Muscle layer of duodenum (tissue), 2 donors: ENCODE data around the gene MRPS6.

ENCODE experiments used
- H3K27ac ChIP-seq: one replicate; pipeline ENCODE4 v1.7.0; 2013; ENCODE audit warnings: mild to moderate bottlenecking, low read length
- H3K27me3 ChIP-seq: one replicate; pipeline ENCODE4 v1.7.0; 2013; ENCODE audit warnings: low read depth, mild to moderate bottlenecking, control low read depth, low read length
- H3K36me3 ChIP-seq, 2 donors: one replicate each; pipeline ENCODE4 v1.7.0; 2013; ENCODE audit warnings: low read length in 2 of 2, control low read depth in 1 of 2, mild to moderate bottlenecking in 1 of 2; ENCODE audit not compliant: insufficient read depth in 2 of 2, control insufficient read depth in 1 of 2
- H3K4me1 ChIP-seq, 2 donors: one replicate each; pipeline ENCODE4 v1.7.0; 2013; ENCODE audit warnings: low read length in 2 of 2, mild to moderate bottlenecking in 2 of 2, control low read depth in 1 of 2, moderate library complexity in 1 of 2; ENCODE audit not compliant: insufficient read depth in 2 of 2, control insufficient read depth in 1 of 2
- H3K4me3 ChIP-seq, 2 donors: one replicate each; pipeline ENCODE4 v1.7.0; 2013; ENCODE audit warnings: low read length in 2 of 2, low read depth in 1 of 2, mild to moderate bottlenecking in 1 of 2
- H3K9me3 ChIP-seq, 2 donors: one replicate each; pipeline ENCODE4 v1.7.0; 2013; ENCODE audit warnings: low read length in 2 of 2, control low read depth in 1 of 2, mild to moderate bottlenecking in 1 of 2; ENCODE audit not compliant: control insufficient read depth in 1 of 2
- donor health status: healthy.

The MRPS6 gene

DNA sequence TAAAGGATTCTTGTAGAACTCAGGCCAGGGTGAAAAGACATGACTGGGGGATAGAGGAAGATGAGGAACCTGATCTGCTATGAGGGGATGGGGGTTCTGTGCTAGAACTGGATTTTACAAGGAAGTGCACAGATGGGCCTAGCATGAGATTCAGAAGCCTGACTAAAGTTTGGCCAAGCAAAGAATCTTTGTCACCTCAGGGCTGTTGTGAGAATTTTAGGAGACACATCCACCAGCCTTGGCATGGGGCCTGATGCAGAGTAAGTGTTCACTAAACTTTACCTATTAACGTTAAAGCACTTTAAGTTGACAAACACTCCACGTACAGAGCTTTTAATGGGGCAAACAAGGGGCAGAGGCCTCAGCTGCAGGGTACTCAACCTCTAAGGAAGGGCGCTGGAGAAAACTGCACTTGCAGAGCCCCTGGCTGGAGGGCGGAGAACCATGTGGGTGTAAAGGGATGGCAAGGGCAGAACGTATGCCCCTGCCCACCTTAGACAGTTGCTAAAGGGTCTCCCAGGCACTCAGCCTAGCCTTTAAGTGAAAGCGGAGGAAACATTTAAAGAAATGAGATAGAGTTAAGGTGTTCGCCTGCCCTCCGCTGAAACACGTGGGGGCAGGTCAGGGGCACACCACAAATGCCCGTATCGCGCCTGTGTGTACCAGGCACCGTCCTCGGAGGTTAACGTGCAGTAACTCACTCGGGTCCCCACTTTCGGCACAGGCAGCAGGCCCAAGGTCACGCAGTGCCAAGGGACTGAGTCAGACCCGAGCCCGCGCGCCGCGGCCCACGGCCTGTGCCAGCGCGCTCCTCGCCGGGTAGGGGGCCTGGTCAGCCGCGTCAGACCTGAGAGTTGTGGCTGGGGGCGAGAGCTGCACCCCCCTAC, 990 bp upstream of the MRPS6 start:
- Histone ChIP-seq H3K9me3 (no peaks in the 10 kb centered on the region), H3K36me3 (no peaks in the 10 kb centered on the region), H3K4me1 (peaks cover 13 to 27% of the 10 kb centered on the region in 2 donors), H3K27ac (no peak overlapping the region), H3K27me3 (no peaks in the 10 kb centered on the region), H3K4me3 (peak overlapping the region in 1 of 2 donors; percentile 69)

DNA sequence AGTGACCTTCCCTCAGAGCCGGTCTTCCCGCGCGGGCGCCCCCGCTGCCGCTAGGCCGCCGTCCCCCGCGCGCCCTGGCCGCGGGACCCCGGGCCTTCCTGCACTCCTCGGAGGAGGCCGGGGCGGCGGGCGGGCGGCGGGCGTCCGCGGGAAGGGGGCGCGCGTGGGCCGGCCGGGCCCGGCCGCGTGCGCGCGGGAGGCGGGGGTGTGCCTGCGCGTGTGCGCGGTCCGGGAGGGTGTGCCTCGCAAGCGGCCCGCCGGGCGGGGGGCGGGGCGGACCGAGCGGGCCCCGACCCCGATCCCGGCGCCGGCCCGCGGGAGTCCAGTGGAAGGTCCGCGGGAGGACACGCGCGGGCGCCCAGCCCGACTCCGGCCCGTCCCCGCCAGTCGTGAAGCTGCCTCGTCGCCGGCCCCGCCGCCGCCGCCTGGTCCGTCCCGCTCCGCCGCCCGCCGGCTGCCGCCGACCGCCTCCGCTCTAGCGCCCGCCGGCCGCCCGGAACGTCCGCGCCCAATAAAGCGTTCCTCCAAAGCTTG, 438 bp downstream of the MRPS6 start:
- Histone ChIP-seq H3K4me1 (peaks cover 13 to 28% of the 10 kb centered on the region in 2 donors), H3K27ac (peak overlapping the region; percentile 65), H3K36me3 (no peaks in the 10 kb centered on the region), H3K27me3 (no peaks in the 10 kb centered on the region), H3K9me3 (no peaks in the 10 kb centered on the region), H3K4me3 (peak overlapping the region; percentile 77 to 80)

DNA sequence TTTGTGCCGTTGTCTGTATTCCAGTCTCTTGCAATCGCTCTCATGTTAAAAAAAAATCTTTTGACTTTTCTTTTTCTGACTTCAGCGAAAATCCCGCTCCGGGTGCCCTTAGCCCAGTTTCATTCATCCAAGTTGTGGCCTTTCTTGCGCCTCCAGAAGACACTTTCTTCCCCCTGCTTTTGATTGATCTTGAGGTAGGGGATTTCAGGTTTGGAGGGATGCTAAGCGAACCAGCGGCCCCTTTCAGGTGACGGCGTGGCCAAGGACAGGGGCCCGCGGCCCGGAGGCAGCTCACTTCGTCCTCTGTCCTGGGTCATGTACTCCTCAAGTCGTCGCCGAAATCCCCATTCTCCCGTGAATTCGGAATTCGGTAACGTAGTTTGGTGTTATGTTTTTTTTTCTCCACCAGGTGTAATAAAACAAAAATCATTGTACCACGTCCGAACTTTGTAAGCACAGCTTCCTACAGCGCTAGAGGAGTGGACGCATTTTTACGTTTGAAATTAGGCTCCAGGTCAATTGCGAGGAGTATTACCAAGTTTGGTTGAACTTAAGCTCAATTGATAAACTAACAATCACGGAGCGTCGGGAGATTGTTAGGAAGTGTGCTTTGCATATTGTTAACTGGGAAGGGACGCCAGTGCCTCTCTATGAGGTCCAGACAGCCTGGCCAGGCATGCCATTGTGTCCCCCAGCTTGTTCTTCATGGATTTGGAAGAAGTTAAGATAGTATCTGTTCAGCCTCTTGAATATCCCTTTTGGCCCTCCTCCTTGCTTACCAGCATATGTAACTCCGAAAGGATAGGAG, 1.1 kb downstream of the MRPS6 start:
- Histone ChIP-seq H3K4me3 (peak overlapping the region; percentile 77 to 80), H3K36me3 (no peaks in the 10 kb centered on the region), H3K9me3 (no peaks in the 10 kb centered on the region), H3K27me3 (no peaks in the 10 kb centered on the region), H3K4me1 (peaks cover 13 to 32% of the 10 kb centered on the region in 2 donors), H3K27ac (peak overlapping the region; percentile 65)

DNA sequence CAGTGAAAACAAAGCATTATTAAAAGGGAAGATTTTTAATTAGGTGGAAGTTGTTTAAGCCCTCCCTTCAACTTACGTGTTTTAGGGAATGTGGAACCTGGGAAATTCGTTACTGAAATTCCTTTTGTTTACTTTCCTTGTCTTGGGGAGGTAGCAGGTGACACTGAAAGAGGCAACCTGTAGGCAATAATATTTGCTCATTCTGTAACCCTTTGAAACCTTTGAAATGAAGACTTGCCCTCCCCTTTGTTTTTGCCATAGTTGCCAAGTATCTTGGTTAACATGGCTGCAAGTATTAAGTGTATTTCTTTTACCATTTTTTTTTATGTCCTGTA, 1.7 kb downstream of the MRPS6 start:
- H3K27me3 ChIP-seq = no peaks in the 10 kb centered on the region
- peaks cover 13 to 37% of the 10 kb centered on the region in 2 donors for H3K4me1 ChIP-seq
- H3K4me3 ChIP-seq = peak overlapping the region; percentile 77 to 80
- H3K27ac ChIP-seq = no peak overlapping the region
- no peaks in the 10 kb centered on the region for H3K36me3 ChIP-seq
- no peaks in the 10 kb centered on the region for H3K9me3 ChIP-seq

DNA sequence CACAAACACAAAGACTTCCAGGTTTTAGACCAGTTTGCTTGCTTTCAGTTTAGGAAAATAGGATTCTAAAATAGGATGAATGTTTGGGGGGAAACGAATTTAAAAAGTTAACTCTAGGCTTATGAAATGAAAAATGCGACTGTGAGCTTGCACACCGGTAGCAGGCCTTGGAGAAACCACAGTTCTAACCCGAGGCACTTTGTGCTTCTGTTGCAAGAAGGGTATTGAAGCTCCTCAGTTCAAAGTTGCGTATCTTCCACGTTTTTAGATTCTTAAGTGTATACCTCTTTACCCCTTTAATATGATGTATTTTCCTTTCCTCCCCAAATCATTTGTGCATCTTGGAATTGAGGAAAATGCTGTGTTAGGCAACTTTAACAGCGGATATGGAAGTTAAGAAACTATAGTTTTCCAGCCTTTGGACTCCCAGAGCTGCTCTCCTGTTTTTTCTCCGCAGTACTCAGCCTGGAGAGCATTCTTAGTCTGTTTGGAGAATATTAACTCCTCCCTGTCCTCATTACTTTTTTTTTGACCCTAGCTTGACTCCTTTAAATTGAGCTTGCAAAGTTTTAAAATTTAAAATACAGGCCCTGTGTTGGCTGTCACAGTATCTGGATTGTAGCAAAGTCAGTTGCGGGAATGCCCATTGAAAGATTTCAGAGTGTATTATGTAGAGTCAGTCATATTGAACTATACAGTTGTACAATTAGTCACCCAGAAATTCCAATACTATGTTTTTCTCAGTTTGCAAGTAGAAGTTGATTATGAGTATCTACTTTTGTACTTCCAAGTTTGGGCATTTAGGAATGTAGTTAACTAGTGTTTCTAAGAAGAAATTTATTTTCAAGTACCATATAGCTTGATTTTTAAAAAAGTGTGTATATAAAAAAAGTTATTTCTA, 2.6 kb downstream of the MRPS6 start:
- Histone ChIP-seq H3K4me3 (peak overlapping the region; percentile 9 to 80), H3K36me3 (no peaks in the 10 kb centered on the region), H3K9me3 (no peaks in the 10 kb centered on the region), H3K27me3 (no peaks in the 10 kb centered on the region), H3K4me1 (peaks cover 13 to 38% of the 10 kb centered on the region in 2 donors), H3K27ac (no peak overlapping the region)

DNA sequence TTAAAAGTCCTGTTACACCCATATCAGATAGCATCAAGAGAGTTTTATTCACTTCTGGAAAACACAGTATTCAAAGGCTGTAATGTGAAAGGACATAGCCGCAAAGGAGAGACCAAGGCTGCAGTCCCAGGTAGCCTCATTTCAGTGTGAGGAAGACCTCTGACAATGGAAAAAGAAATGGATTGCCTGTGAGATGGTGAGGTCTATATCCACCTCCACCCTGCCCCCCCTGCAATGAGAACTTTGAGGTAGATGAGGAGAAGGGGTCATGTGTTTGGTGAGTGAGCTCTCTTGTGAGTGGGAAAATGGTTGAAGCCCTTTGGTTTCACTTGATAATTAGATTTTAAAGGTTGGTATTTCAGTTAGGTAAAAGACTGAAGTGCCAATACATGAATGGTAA, 3.5 kb downstream of the MRPS6 start:
- H3K27ac ChIP-seq = no peak overlapping the region
- H3K9me3 ChIP-seq = no peaks in the 10 kb centered on the region
- H3K4me3 ChIP-seq = no peak overlapping the region
- no peaks in the 10 kb centered on the region for H3K27me3 ChIP-seq
- peaks cover 13 to 43% of the 10 kb centered on the region in 2 donors for H3K4me1 ChIP-seq
- H3K36me3 ChIP-seq = no peaks in the 10 kb centered on the region

DNA sequence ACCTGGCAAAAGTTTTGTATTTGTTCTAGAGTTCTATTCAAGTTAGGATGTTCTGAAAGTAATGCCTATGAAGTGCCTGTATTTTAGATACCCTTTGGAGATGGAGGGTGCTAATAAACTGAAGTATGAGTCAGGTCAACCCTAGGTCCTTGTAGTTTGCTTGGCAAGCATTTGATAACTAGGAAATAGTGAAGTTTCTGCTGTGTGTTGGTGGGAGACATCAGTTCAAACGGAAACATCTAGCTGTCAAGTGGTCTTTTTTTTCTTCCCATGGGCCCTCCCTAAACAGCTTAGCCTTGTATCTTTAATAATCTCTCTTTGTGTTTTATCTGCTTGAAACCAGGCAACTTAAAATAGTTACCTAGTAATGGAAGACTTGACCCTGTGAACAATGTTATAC, 4.5 kb downstream of the MRPS6 start:
- Histone ChIP-seq H3K36me3 (no peaks in the 10 kb centered on the region), H3K27me3 (no peaks in the 10 kb centered on the region), H3K4me1 (peaks cover 13 to 42% of the 10 kb centered on the region in 2 donors), H3K27ac (no peak overlapping the region), H3K9me3 (no peaks in the 10 kb centered on the region), H3K4me3 (no peak overlapping the region)

DNA sequence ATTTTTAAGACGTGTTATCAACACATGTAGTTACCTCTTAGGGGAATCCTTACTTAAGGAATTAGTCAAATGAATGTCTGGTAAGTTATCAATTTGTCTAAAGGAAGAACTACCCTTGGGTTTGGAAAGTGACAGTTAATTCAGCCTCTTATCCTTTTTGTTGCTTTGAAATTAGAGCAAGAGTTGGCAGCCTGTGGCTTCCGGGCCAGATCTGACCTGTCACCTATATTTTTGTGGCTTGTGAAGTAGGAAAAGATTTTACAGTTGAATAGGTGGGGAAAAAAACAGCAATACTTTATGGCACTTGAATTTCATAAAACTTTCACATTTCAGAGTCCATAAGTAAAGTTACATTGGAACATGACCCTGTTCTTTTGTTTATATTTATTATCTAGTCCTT, 5.5 kb downstream of the MRPS6 start:
- Histone ChIP-seq H3K27me3 (no peaks in the 10 kb centered on the region), H3K4me1 (peaks cover 13 to 47% of the 10 kb centered on the region in 2 donors), H3K36me3 (no peaks in the 10 kb centered on the region), H3K9me3 (no peaks in the 10 kb centered on the region), H3K27ac (no peak overlapping the region), H3K4me3 (no peak overlapping the region)

DNA sequence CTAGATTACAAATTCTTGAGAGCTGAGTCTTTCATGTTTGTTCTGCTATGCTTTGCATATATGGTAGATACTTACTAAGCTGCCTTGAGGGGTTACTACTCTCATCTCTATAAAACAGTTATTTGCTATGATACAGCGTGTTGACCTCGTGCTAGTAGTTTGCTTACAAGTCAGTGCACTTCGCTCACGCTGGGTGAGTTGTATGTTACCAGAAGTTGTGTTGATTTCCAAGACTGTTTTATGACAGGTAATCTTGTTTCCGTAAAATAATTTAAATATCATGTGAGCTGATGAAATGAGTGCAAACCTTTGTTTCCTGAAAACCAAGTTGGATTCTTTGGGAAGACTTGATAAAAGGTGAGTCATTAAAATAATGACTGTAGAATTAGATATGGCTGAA, 7.3 kb downstream of the MRPS6 start:
- no peaks in the 10 kb centered on the region for H3K36me3 ChIP-seq
- H3K4me1 ChIP-seq = peaks cover 3 to 36% of the 10 kb centered on the region in 2 donors
- no peaks in the 10 kb centered on the region for H3K27me3 ChIP-seq
- no peak overlapping the region for H3K4me3 ChIP-seq
- no peak overlapping the region for H3K27ac ChIP-seq
- no peaks in the 10 kb centered on the region for H3K9me3 ChIP-seq

DNA sequence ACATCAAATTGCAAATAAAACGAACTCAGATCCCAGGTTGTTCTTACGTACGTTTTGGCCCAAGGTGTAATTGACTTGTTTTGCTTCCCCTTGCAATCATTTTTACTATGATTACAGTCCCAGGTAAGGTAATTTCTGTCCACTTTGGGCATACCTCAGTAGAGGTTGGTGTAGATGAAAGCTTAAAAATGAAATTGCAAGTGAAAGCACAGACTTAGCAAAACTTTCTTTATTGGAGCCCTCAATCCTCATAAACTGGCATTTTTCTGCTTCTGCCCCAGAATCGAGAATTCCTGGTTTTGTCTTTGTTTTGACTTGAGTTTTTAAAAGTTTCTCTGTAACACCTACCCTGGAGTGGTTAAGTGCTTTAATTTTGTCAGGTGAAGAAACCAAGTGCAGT, 9.4 kb downstream of the MRPS6 start:
- peaks cover 0 to 29% of the 10 kb centered on the region in 2 donors for H3K4me1 ChIP-seq
- no peaks in the 10 kb centered on the region for H3K36me3 ChIP-seq
- H3K4me3 ChIP-seq = no peak overlapping the region
- no peak overlapping the region for H3K27ac ChIP-seq
- H3K9me3 ChIP-seq = no peaks in the 10 kb centered on the region
- H3K27me3 ChIP-seq = no peaks in the 10 kb centered on the region
